ENCODE measurements around the gene TSC22D1.

The TSC22D1 gene

DNA sequence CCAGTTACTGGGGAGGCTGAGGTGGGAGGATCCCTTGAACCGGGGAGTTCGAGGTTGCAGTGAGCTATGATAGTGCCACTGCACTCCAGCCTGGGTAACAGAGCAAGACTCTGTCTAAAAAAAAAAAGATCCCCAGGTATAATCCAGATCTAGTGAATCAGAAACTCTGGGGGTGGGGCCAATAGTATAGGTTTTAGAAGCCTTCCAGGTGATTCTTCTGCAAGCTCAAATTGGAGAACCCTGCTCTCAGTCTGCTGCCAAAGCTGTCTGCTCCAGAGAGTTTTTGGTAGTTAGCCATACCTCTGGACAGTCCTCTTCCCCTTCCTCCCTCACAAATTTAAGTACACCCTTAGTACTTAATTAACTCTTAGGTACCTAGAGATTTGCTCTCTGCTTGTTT, 174.6 kb downstream of the TSC22D1 start:
- DNase-seq = no peak

DNA sequence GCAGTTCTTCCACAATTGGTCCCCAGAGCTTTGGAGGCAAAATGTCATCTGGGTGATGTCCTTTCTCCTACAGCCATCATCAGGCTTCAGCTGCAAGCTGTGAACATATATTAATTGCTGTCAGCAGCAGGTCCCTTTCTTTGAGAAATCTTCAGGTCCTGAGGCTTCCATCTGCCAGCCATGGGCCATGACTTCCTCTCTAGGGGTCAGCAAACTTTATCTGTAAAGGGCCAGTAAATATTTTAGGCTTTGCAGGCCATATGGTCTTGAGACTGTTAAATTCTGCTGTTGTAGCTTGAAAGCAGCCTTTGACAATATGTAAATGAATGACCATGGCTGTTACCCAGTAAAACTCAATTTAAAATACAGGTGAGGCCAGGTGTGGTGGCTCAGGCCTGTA, 175.4 kb downstream of the TSC22D1 start:
- no peak for DNase-seq

- DNase-seq = no peak
Measured at GRCh38 chr13:44399074-44399473, 177.1 kb downstream of the TSC22D1 start.

DNA sequence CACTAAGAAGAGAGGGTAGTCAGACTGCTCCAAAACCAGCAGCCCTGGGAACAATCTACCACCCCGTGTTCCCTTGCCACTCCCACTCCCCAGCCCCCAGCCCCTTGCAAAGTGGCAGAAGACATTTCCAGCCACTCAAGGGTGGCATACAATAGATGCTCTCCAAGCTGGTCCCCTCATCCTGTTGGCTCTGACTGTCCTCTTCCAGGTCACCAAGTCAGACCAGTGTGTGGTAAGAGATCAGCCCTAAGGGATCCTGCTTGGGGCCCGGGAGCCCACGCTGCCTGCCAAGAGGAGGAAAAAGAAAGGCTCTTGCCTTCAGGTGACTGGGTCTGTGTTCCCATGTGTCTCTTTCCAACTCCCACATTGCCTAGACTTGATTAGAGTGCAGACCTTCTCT, 177.5 kb downstream of the TSC22D1 start:
- DNase-seq = no peak

DNA sequence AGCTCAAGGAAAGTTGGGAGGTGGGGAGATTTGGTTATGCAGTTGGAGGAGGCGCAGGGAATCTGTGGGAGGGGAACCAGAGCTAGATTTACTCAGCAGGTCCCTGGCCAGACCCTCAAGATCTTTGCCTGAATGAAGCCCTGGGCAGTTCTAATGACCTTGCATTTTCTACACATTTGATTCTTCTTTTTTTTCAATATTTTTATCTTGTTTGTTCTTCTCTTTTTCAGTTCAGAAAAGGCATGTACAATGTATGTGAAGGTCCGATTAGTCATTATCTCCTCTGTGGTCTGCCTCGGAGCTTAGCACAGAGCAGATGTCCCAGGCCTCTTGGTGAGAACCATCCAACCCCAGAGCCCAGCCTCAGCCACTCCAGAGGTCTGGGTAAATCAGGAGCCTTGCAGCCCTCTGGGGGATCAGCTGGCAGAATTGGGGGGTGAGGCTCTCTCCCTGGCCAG, 178.3 kb downstream of the TSC22D1 start:
- DNase-seq = no peak

DNA sequence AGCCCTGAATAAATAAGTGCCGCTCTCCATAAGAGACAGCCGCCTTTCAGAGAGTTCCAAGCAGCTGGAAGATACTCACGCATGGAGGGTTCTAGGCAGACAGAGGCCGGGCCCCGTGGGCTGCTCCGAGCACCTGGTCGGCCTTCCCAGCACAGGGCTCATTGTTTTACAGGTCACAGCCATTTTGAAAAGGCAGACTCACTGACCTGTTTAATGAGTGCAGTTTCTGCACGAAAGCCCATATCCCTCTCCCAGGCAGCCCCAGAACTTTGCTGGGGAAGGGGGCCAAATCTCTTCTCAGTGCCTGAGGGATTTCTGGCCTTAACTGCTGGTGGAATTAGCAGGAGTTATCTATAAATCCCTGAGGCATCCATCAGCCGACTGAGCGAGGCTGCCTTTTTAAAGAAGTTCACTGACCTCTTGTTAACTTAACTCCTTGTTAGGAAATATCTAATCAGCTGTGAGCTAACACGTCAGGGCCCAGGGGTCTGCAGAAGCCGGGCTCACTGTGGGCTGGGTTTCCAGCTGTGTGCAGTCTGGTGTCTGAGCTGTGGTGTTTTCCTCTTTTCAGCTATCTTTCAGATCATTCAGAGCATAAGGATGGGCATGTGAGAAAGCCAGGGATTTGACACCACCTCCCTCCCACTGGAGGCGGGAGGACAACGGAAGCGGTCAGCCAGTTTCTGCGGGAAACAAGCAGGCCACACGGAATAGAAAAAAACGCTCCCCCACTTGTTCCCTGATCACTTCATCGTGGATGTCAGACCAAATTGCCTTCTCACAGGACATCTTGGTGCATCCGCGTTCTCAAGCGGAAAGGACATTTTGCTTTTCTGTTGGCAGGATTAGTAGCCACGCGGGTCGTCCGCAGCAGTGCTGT, 179.2 kb downstream of the TSC22D1 start:
- DNase-seq = no peak

- DNase-seq = no peak
Measured at GRCh38 chr13:44395976-44396694, 180.0 kb downstream of the TSC22D1 start.

DNA sequence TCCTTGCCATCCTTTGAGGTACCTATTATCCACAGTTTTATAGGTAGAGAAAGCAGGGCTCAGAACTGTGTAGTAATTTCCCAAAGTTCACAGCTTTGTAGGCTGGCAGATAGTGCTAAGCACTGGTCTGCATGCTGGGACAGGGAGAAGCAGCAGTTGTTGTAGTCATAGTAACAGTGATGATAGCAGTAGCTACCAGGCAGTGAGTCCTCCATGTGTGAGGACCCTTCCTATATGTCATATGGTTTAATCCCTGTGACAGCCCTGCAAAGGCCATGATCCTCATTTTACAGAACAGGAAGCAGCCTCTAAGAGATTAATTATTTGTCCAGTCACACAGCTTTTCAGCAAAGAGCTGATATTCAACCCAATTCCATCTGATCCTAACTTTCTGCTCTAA, 181.5 kb downstream of the TSC22D1 start:
- DNase-seq = no peak

DNA sequence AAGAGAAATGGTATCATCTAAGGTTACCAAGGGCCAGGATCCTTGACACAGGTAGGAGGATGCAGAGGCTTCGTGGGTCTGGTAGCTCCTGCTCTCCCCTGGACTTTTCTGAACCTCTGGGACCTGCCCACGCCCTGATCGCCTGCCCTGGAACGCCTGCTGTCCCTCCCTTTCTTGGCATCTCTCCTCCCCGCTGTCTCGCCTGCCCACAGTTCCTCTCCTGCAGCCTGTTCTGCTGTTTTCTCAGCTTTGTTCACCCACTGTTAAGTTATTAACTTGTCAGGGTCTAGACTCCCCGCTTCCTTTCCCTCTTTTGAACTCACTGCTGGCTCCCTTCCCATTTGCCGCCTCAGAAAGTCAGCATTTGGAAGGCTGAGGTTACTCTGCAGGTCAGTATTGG, 182.7 kb downstream of the TSC22D1 start:
- no peak for DNase-seq

DNA sequence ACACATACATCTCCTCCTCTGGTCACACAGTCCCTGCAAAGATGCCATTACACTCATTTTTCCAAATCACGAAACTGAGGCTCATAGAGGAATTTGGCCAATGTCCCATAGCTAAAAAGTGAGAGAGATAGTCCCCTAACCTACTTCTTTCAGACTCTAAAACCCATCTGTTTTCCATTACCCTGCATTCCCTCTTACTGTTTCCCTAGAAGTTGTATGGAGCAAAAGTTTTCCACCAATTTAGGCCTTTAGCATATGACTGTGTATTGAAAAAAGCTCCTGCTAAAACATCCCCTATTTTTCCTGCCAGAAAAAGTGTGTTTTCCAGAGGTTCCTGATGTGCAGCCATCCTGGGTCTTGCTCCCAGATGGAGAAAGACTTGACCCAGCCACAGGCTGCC, 186.3 kb downstream of the TSC22D1 start:
- no peak for DNase-seq

DNA sequence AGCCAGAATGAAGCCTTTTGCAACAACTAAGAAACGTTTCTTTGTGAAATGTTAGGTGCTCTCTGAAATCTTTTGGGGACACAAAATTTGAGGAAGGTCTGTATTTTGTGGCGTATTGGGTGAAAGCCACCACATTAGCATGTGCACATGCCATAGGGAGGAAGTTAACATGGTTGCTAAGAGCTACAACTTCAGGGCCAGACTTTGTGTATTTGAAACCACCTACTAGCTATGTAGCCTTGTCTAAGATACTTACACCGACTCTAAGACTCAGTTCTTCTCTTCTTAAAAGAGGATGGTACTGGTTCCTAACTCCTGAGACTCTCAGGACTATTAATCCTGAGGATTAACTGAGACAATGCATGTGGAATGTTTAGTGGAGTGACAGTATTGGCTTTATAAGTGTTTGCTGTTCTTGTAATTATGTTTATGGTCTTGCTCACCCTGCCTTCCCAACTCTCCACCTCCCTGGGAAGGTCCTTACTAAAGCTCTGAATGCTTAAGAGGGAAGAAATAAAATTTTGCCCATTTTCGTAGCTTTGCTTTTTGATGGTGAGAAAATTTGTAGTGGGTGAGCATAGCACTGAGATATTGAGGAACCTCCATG, 187.0 kb downstream of the TSC22D1 start:
- DNase-seq = no peak

GRCh38 chr13:44388427-44389059, 187.6 kb downstream of the TSC22D1 start:
- DNase-seq = no peak

DNA sequence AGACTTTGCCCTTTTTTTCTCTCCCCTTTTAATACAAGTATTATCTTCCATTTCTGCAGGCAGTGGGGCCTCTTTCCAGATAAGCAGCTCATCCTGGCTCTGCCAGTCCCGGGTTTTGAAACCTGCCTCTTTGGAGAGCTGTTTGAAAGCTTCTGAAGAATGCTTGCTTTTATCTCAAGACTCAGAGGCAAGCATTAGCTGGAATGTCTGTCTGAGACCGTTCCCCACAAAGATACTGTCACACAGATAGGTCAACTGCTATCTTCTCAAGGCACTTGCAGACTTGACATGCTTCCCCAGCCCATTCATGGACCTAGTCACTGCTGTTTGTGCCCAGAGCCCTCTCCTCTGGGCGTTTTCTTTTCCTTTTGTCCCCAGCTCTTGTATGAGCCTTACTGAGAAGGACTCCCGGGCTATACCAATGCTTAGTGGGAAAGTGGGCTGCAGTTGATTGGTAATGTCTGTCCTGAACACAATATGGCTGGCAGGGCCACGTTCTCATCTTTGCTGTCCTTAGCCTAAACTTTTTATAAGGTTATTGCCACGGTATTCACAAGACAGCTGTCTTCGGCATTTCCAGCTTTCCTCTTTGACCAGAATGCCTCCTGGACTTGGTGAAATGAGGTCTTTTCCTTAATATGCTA, 189.1 kb downstream of the TSC22D1 start:
- no peak for DNase-seq

DNA sequence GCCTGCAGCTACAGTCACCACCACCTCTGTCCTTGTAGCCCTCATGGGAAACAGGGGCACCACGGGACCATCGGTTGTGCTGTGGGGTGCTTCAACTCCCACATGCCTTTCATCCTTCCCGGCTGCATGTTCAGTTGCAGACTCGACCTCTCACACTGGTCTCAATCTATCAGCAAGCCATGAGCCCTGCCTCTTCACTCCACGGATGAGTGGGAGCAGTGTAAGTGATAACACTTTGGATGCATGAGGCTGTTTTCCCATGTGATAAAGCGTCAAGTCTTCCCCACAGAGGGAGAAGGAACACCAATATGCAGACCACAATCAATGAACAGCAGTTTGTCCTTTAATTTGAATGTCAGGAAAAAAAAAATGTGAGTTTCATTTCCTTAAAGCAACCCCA, 190.3 kb downstream of the TSC22D1 start:
- DNase-seq = no peak

- no peak for DNase-seq
Measured at GRCh38 chr13:44385401-44385800, 190.7 kb downstream of the TSC22D1 start.

DNA sequence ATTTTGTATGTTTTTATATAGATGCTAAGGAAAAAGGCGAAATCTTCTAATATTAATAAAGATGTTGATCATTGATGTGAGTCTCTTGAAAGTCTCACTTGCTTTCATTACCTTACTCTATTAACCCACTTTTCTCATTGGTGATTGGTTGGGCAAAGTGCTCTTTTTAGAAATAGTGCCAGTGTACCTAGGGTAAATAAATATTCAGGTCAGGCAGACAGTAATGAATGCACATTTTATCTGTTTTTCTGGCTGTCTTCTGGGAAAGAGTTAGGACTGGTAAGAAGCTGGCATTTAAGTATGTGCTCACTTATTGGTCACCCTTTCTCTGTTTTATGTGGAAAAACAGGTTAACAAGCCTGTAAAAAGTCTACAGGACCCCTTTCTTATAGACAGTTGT, 191.4 kb downstream of the TSC22D1 start:
- no peak for DNase-seq

DNA sequence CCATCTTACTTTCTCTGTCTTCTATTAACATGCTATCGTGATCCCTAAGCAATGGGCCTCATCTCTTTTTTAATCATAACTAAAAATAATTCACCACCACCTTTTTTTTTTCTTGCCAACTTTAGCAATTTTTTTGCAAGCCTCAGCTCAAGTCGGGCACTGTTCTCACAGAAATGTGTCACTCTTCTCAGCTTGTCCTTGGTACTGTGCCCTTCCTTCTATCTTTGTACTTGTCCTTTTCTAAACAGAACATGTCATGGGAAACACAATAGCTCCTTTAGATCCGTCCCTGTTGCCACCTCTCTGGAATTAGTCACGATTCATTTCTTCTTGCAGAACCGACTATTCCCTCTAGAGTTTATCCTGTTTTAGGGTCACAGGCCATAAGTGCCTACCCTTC, 192.2 kb downstream of the TSC22D1 start:
- no peak for DNase-seq

DNA sequence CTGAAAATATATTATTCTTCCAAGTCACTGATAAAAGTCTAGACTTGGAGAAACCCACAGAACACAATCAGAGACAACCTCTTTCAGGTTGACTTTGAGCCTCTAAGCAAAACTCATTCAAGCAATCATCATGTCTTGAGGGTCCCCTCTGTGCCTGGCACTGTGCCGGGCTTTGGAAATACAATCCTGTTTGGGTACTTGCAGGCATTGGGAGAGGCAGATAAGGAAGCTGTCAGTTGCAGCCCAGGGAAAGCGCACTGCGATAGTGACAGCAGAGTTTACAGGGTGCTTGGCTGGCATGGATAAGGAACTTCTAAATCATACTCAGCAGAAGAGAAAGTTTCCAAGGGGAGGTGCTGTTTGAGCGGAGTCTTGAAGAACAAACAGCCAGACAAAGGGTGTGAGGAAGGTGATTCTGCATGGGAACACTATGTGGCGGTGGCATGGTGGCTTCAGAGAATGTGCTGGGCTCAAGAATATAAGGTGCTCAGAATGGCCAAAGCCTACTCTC, 193.4 kb downstream of the TSC22D1 start:
- no peak for DNase-seq
